ENCODE measurements around the gene ITGB1.
"Not testable (repeated sequence)": the region's sequence is repeated elsewhere in the genome, so short reads cannot be mapped to it uniquely, and the experiment has no call there.

Gene ITGB1

GRCh38 chr10:32984003-32984600 is 26.1 kb upstream of the ITGB1 start:
- no peak for ATAC-seq
- DNase-seq = no peak
- H3K4me3 Mint-ChIP-seq = no peak overlapping the region
- no peak overlapping the region for H3K27ac Mint-ChIP-seq
- peaks cover 38% of the 10 kb centered on the region for H3K4me1 Mint-ChIP-seq
- no peaks in the 10 kb centered on the region for H3K27me3 Mint-ChIP-seq
- H3K9me3 Mint-ChIP-seq = no peaks in the 10 kb centered on the region

- no peaks in the 10 kb centered on the region for H3K27me3 Mint-ChIP-seq
- H3K4me3 Mint-ChIP-seq = no peak overlapping the region
- DNase-seq (peak; percentile 18 to 49), ATAC-seq (peak; percentile 81)
- no peaks in the 10 kb centered on the region for H3K9me3 Mint-ChIP-seq
- H3K4me1 Mint-ChIP-seq = peaks cover 38% of the 10 kb centered on the region
- no peak overlapping the region for H3K27ac Mint-ChIP-seq
These were observed 25.2 kb upstream of the ITGB1 start for GRCh38 chr10:32982911-32983909.

GRCh38 chr10:32982293-32982709 is 24.3 kb upstream of the ITGB1 start:
- peaks cover 38% of the 10 kb centered on the region for H3K4me1 Mint-ChIP-seq
- no peak overlapping the region for H3K27ac Mint-ChIP-seq
- H3K4me3 Mint-ChIP-seq = no peak overlapping the region
- H3K9me3 Mint-ChIP-seq = no peaks in the 10 kb centered on the region
- DNase-seq = no peak
- H3K27me3 Mint-ChIP-seq = no peaks in the 10 kb centered on the region
- no peak for ATAC-seq

- DNase-seq (no peak), ATAC-seq (no peak)
- no peaks in the 10 kb centered on the region for H3K27me3 Mint-ChIP-seq
These were observed 23.7 kb upstream of the ITGB1 start for GRCh38 chr10:32981760-32982159.

GRCh38 chr10:32980558-32981468 is 22.8 kb upstream of the ITGB1 start:
- peak overlapping the region; percentile 96 for H3K27ac Mint-ChIP-seq
- no peaks in the 10 kb centered on the region for H3K9me3 Mint-ChIP-seq
- DNase-seq (peak; percentile 68 to 75), ATAC-seq (peak; percentile 96)
- no peaks in the 10 kb centered on the region for H3K27me3 Mint-ChIP-seq
- peak overlapping the region; percentile 97 to 99 for H3K4me3 Mint-ChIP-seq
- peaks cover 38% of the 10 kb centered on the region for H3K4me1 Mint-ChIP-seq

More at GRCh38 chr10:32981760-32982159, 23.7 kb upstream of the ITGB1 start:
- Mint-ChIP-seq H3K27ac (no peak overlapping the region), H3K4me3 (no peak overlapping the region), H3K9me3 (no peaks in the 10 kb centered on the region), H3K4me1 (peaks cover 38% of the 10 kb centered on the region)

GRCh38 chr10:32980242-32980557 is 22.2 kb upstream of the ITGB1 start:
- Mint-ChIP-seq H3K4me1 (peaks cover 38% of the 10 kb centered on the region), H3K9me3 (no peaks in the 10 kb centered on the region), H3K27me3 (no peaks in the 10 kb centered on the region), H3K4me3 (peak overlapping the region; percentile 97 to 99), H3K27ac (peak overlapping the region; percentile 96)
- no peak for ATAC-seq
- DNase-seq = no peak

- H3K9me3 Mint-ChIP-seq, H3K27me3 Mint-ChIP-seq, H3K27ac Mint-ChIP-seq, ATAC-seq, DNase-seq: not testable (repeated sequence)
- H3K4me3 Mint-ChIP-seq = peak overlapping the region in 1 of 2 donors; percentile 46
- H3K4me1 Mint-ChIP-seq = peaks cover 38% of the 10 kb centered on the region
These were observed 21.7 kb upstream of the ITGB1 start for GRCh38 chr10:32979719-32980118.

- Mint-ChIP-seq H3K27ac (no peak overlapping the region), H3K9me3 (no peaks in the 10 kb centered on the region), H3K4me1 (peaks cover 38% of the 10 kb centered on the region), H3K4me3 (no peak overlapping the region), H3K27me3 (no peaks in the 10 kb centered on the region)
- DNase-seq (no peak), ATAC-seq (no peak)
These were observed 21.0 kb upstream of the ITGB1 start for GRCh38 chr10:32979041-32979440.

GRCh38 chr10:32977846-32978809 is 20.1 kb upstream of the ITGB1 start:
- not testable (repeated sequence) for H3K27ac Mint-ChIP-seq, H3K4me3 Mint-ChIP-seq, H3K9me3 Mint-ChIP-seq, DNase-seq, H3K27me3 Mint-ChIP-seq, ATAC-seq
- peaks cover 31% of the 10 kb centered on the region for H3K4me1 Mint-ChIP-seq

- H3K4me3 Mint-ChIP-seq = no peak overlapping the region
- no peaks in the 10 kb centered on the region for H3K9me3 Mint-ChIP-seq
- H3K27me3 Mint-ChIP-seq = no peaks in the 10 kb centered on the region
These were observed 18.3 kb upstream of the ITGB1 start for GRCh38 chr10:32976338-32976737.

GRCh38 chr10:32972929-32973328 is 14.9 kb upstream of the ITGB1 start:
- ATAC-seq (no peak), DNase-seq (no peak)
- Mint-ChIP-seq H3K27me3 (no peaks in the 10 kb centered on the region), H3K27ac (no peak overlapping the region), H3K4me1 (no peaks in the 10 kb centered on the region), H3K4me3 (no peak overlapping the region), H3K9me3 (no peaks in the 10 kb centered on the region)

More at GRCh38 chr10:32976338-32976737, 18.3 kb upstream of the ITGB1 start:
- H3K4me1 Mint-ChIP-seq = peaks cover 13% of the 10 kb centered on the region
- DNase-seq (no peak), ATAC-seq (no peak)
- H3K27ac Mint-ChIP-seq = no peak overlapping the region

GRCh38 chr10:32972460-32972859 is 14.4 kb upstream of the ITGB1 start:
- DNase-seq (no peak), ATAC-seq (no peak)
- Mint-ChIP-seq H3K27ac (no peak overlapping the region), H3K4me1 (no peaks in the 10 kb centered on the region), H3K4me3 (no peak overlapping the region), H3K9me3 (no peaks in the 10 kb centered on the region), H3K27me3 (no peaks in the 10 kb centered on the region)

GRCh38 chr10:32971536-32972091 is 13.6 kb upstream of the ITGB1 start:
- no peak overlapping the region for H3K4me3 Mint-ChIP-seq
- no peak overlapping the region for H3K27ac Mint-ChIP-seq
- no peaks in the 10 kb centered on the region for H3K4me1 Mint-ChIP-seq
- H3K9me3 Mint-ChIP-seq = no peaks in the 10 kb centered on the region
- DNase-seq = no peak
- ATAC-seq = no peak
- H3K27me3 Mint-ChIP-seq = no peaks in the 10 kb centered on the region

- Mint-ChIP-seq H3K4me3 (no peak overlapping the region), H3K27ac (no peak overlapping the region), H3K9me3 (no peaks in the 10 kb centered on the region), H3K27me3 (no peaks in the 10 kb centered on the region), H3K4me1 (no peaks in the 10 kb centered on the region)
- ATAC-seq (no peak), DNase-seq (no peak)
These were observed 12.9 kb upstream of the ITGB1 start for GRCh38 chr10:32970910-32971309.
